Measurements from ENCODE around the gene DENND4C.

The DENND4C gene

GRCh38 chr9:19283072-19283710, 52.7 kb downstream of the DENND4C start:
- no peak for TF ChIP-seq EZH2phosphoT487 (IDR thresholded peaks at IDR 0.05; ENCODE audit: low read length)
- no peak for TF ChIP-seq CTCF (IDR thresholded peaks at IDR 0.05; ENCODE audit: low read length)
- TF ChIP-seq EZH2 (optimal IDR thresholded peaks at IDR 0.05; ENCODE audit: low read depth, low read length) = no peak
- Histone ChIP-seq H3K27me3 (replicated peaks; ENCODE audit: insufficient read depth, low read length) (no peaks in the 10 kb centered on the region), H3K79me2 (ENCODE audit: low read length) (peaks cover 19% of the 10 kb centered on the region), H3K27ac (ENCODE audit: low read length) (no peak overlapping the region), H3K4me3 (ENCODE audit: low read length) (no peak overlapping the region), H3K4me1 (ENCODE audit: low read length) (no peaks in the 10 kb centered on the region), H3F3A (ENCODE audit: insufficient read depth, low read length) (no peaks in the 10 kb centered on the region), H2AFZ (ENCODE audit: low read length) (no peak overlapping the region), H3K9me3 (replicated peaks; ENCODE audit: insufficient read depth, low read length) (no peaks in the 10 kb centered on the region), H3K9me2 (replicated peaks; ENCODE audit: insufficient read depth, low read length) (no peaks in the 10 kb centered on the region), H3K9ac (ENCODE audit: low read length) (no peak overlapping the region), H3K36me3 (replicated peaks; ENCODE audit: insufficient read depth, low read length) (no peaks in the 10 kb centered on the region), H3K4me2 (ENCODE audit: low read depth, low read length) (no peak overlapping the region), H4K20me1 (ENCODE audit: insufficient read depth, low read length) (no peaks in the 10 kb centered on the region)
- DNase-seq = no peak

GRCh38 chr9:19284729-19285128, 54.2 kb downstream of the DENND4C start:
- TF ChIP-seq CTCF (IDR thresholded peaks at IDR 0.05; ENCODE audit: low read length) = no peak
- TF ChIP-seq EZH2 (optimal IDR thresholded peaks at IDR 0.05; ENCODE audit: low read depth, low read length) = no peak
- no peak for TF ChIP-seq EZH2phosphoT487 (IDR thresholded peaks at IDR 0.05; ENCODE audit: low read length)
- Histone ChIP-seq H3K4me3 (ENCODE audit: low read length) (no peak overlapping the region), H3K27me3 (replicated peaks; ENCODE audit: insufficient read depth, low read length) (no peaks in the 10 kb centered on the region), H3K9me2 (replicated peaks; ENCODE audit: insufficient read depth, low read length) (no peaks in the 10 kb centered on the region), H3K4me2 (ENCODE audit: low read depth, low read length) (no peak overlapping the region), H3K9ac (ENCODE audit: low read length) (no peak overlapping the region), H3K36me3 (replicated peaks; ENCODE audit: insufficient read depth, low read length) (no peaks in the 10 kb centered on the region), H3K9me3 (replicated peaks; ENCODE audit: insufficient read depth, low read length) (no peaks in the 10 kb centered on the region), H3K4me1 (ENCODE audit: low read length) (no peaks in the 10 kb centered on the region), H3K27ac (ENCODE audit: low read length) (no peak overlapping the region), H4K20me1 (ENCODE audit: insufficient read depth, low read length) (no peaks in the 10 kb centered on the region), H2AFZ (ENCODE audit: low read length) (no peak overlapping the region), H3F3A (ENCODE audit: insufficient read depth, low read length) (no peaks in the 10 kb centered on the region), H3K79me2 (ENCODE audit: low read length) (peaks cover 16% of the 10 kb centered on the region)
- no peak for DNase-seq

GRCh38 chr9:19286634-19287188, 56.2 kb downstream of the DENND4C start:
- no peaks in the 10 kb centered on the region for H3K4me1 ChIP-seq (ENCODE audit: low read length)
- no peaks in the 10 kb centered on the region for H3K9me3 ChIP-seq (replicated peaks; ENCODE audit: insufficient read depth, low read length)
- H2AFZ ChIP-seq (ENCODE audit: low read length) = no peak overlapping the region
- H3K4me2 ChIP-seq (ENCODE audit: low read depth, low read length) = no peak overlapping the region
- DNase-seq = no peak
- no peak overlapping the region for H3K9ac ChIP-seq (ENCODE audit: low read length)
- no peaks in the 10 kb centered on the region for H3K27me3 ChIP-seq (replicated peaks; ENCODE audit: insufficient read depth, low read length)
- H3F3A ChIP-seq (ENCODE audit: insufficient read depth, low read length) = no peaks in the 10 kb centered on the region
- H3K36me3 ChIP-seq (replicated peaks; ENCODE audit: insufficient read depth, low read length) = no peaks in the 10 kb centered on the region
- no peak for TF ChIP-seq EZH2 (optimal IDR thresholded peaks at IDR 0.05; ENCODE audit: low read depth, low read length)
- no peak for TF ChIP-seq CTCF (IDR thresholded peaks at IDR 0.05; ENCODE audit: low read length)
- TF ChIP-seq EZH2phosphoT487 (IDR thresholded peaks at IDR 0.05; ENCODE audit: low read length) = no peak
- H3K27ac ChIP-seq (ENCODE audit: low read length) = no peak overlapping the region
- no peak overlapping the region for H3K4me3 ChIP-seq (ENCODE audit: low read length)
- H3K79me2 ChIP-seq (ENCODE audit: low read length) = peaks cover 16% of the 10 kb centered on the region
- H4K20me1 ChIP-seq (ENCODE audit: insufficient read depth, low read length) = no peaks in the 10 kb centered on the region
- no peaks in the 10 kb centered on the region for H3K9me2 ChIP-seq (replicated peaks; ENCODE audit: insufficient read depth, low read length)
